ENCODE results near the gene EMID1. TPM values are rescaled to one million over a fixed set of nuclear protein-coding genes. Genes with fewer than 3 reads are reported as not detected.

Gene EMID1
- total and polyA plus RNA-seq, 12 donors: 0.22 to 1.1 (median 0.41) TPM; not detected in 1

GRCh38 chr22:29291215-29291614 is 85.5 kb downstream of the EMID1 start:
- H3K27me3 ChIP-seq: no peaks in the 10 kb centered on the region
- ATAC-seq (no peak), DNase-seq (no peak)
- intact Hi-C loops (cut with DNase I): loop anchor here in 1 of 10 donors (10.0 kb wide), 1 partner anchor 234 kb away; no protein-coding TSS in a partner anchor
- 69 to 77% methylated on average over 7 of the region's 7 CpGs for WGBS, 2 donors
- no peak overlapping the region for H3K4me3 ChIP-seq
- peaks cover 0 to 8% (median 0%) of the 10 kb centered on the region in 9 donors for H3K4me1 ChIP-seq
- H3K36me3 ChIP-seq: peaks cover 4 to 100% (median 93%) of the 10 kb centered on the region in 9 donors
- no peak for TF ChIP-seq CTCF (IDR thresholded peaks at IDR 0.05)
- H3K27ac ChIP-seq: no peak overlapping the region
- H3K9me3 ChIP-seq: no peaks in the 10 kb centered on the region

DNA sequence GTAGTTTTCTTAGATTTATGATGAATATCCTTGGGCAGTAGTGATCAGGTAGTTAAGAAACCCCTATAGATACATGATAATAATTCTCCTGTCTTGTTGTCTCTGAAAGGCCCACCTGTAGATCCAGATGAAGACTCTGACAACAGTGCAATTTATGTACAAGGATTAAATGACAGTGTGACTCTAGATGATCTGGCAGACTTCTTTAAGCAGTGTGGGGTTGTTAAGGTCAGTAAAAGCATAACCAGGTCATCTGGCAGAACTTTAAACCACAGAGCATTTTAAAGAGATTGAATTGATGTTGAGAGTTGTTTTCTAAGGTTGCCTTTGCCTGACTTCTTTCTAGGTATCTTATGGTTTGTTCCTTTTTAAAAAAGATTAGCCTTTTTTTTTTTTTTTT is 86.7 kb downstream of the EMID1 start:
- ATAC-seq (no peak), DNase-seq (no peak)
- H3K9me3 ChIP-seq: no peaks in the 10 kb centered on the region
- H3K4me1 ChIP-seq: peaks cover 0 to 8% (median 0%) of the 10 kb centered on the region in 9 donors
- TF ChIP-seq CTCF (IDR thresholded peaks at IDR 0.05): no peak
- intact Hi-C loops (cut with DNase I): loop anchor here in 1 of 10 donors (10.0 kb wide), 1 partner anchor 232 kb away; no protein-coding TSS in a partner anchor
- no peak overlapping the region for H3K4me3 ChIP-seq
- H3K27ac ChIP-seq: no peak overlapping the region
- H3K27me3 ChIP-seq: no peaks in the 10 kb centered on the region
- peaks cover 9 to 100% (median 93%) of the 10 kb centered on the region in 9 donors for H3K36me3 ChIP-seq

DNA sequence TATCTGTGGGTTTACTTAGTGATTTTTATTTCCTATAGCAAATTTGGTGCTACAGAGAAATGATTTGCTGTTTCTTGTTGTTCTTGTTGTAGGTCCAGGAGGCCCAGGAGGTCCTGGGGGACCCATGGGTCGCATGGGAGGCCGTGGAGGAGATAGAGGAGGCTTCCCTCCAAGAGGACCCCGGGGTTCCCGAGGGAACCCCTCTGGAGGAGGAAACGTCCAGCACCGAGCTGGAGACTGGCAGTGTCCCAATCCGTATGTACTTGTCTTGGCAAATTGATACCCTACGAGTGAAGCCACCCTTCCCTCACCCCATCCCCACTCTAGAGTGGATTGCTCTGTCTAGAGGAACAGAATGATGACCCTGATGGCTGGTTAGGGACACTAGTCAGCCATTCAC is 92.9 kb downstream of the EMID1 start:
- Histone ChIP-seq H3K9me3 (no peaks in the 10 kb centered on the region), H3K27ac (no peak overlapping the region), H3K4me3 (no peak overlapping the region), H3K36me3 (peaks cover 12 to 82% (median 68%) of the 10 kb centered on the region in 9 donors), H3K4me1 (peaks cover 2 to 18% (median 10%) of the 10 kb centered on the region in 9 donors), H3K27me3 (no peaks in the 10 kb centered on the region)
- WGBS, 2 donors: 67 to 69% methylated on average over 8 of the region's 8 CpGs
- TF ChIP-seq CTCF (IDR thresholded peaks at IDR 0.05): no peak
- intact Hi-C loops (cut with DNase I): loop anchor here in 1 of 10 donors (10.0 kb wide), 1 partner anchor 226 kb away; no protein-coding TSS in a partner anchor
- DNase-seq: no peak
- ATAC-seq: no peak

- Histone ChIP-seq H3K27me3 (no peaks in the 10 kb centered on the region), H3K4me3 (no peak overlapping the region), H3K27ac (no peak overlapping the region), H3K9me3 (no peaks in the 10 kb centered on the region), H3K36me3 (peaks cover 12 to 76% (median 61%) of the 10 kb centered on the region in 9 donors), H3K4me1 (peaks cover 2 to 18% (median 10%) of the 10 kb centered on the region in 9 donors)
- 88 to 89% methylated on average over 19 of the region's 19 CpGs for WGBS, 2 donors
- no peak for DNase-seq
- intact Hi-C loops (cut with DNase I): loop anchor here in 1 of 10 donors (10.0 kb wide), 1 partner anchor 225 kb away; no protein-coding TSS in a partner anchor
- no peak for TF ChIP-seq CTCF (IDR thresholded peaks at IDR 0.05)
- no peak for ATAC-seq
Observed at GRCh38 chr22:29299136-29299900, 93.6 kb downstream of the EMID1 start.
